Kidney (tissue), 14 donors: Measurements from ENCODE around the gene COL15A1. TPM values are rescaled to one million over a fixed set of nuclear protein-coding genes. Genes with fewer than 3 reads are reported as not detected.

Source experiments
- DNase-seq, 5 donors: peaks; one replicate each; pipeline ENCODE4 v3.0.0-alpha.2; 2013 to 2020
- FAIRE-seq: peaks from 2 replicates; lab custom pipeline; 2012; peaks lifted over from hg19 to GRCh38; lab: Jason Lieb, UNC
- H3K27ac ChIP-seq, 2 donors: one replicate each; pipeline ENCODE4 v1.7.0; 2013; ENCODE audit warnings: low read depth in 2 of 2, low read length in 2 of 2, inconsistent platforms in 1 of 2
- H3K27me3 ChIP-seq: one replicate; pipeline ENCODE4 v1.7.1; 2013; ENCODE audit warnings: low read length, inconsistent platforms; ENCODE audit not compliant: control insufficient read depth, insufficient read depth
- H3K36me3 ChIP-seq, 3 donors: one replicate each; pipeline versions ENCODE4 v1.7.0 to v1.7.1; 2013; ENCODE audit warnings: low read length in 3 of 3, control low read depth in 1 of 3, inconsistent platforms in 1 of 3; ENCODE audit not compliant: insufficient read depth in 3 of 3, control insufficient read depth in 2 of 3
- H3K4me1 ChIP-seq, 3 donors: one replicate each; pipeline versions ENCODE4 v1.7.0 to v1.7.1; 2013; ENCODE audit warnings: low read length in 3 of 3, inconsistent platforms in 1 of 3, low read depth in 1 of 3; ENCODE audit not compliant: control insufficient read depth in 2 of 3, insufficient read depth in 2 of 3
- H3K4me3 ChIP-seq, 3 donors: one replicate each; pipeline versions ENCODE4 v1.7.0 to v1.8.1; 2013; ENCODE audit warnings: low read length in 3 of 3, control low read depth in 1 of 3, inconsistent platforms in 1 of 3
- H3K9ac ChIP-seq, 3 donors: one replicate each; pipeline versions ENCODE4 v1.7.0 to v1.7.1; 2013; ENCODE audit warnings: low read length in 3 of 3, control low read depth in 1 of 3, inconsistent platforms in 1 of 3
- H3K9me3 ChIP-seq, 3 donors: one replicate each; pipeline versions ENCODE4 v1.7.0 to v1.7.1; 2013; ENCODE audit warnings: low read length in 3 of 3, control low read depth in 1 of 3, inconsistent platforms in 1 of 3; ENCODE audit not compliant: control insufficient read depth in 2 of 3, insufficient read depth in 1 of 3
- CTCF ChIP-seq: IDR thresholded peaks from 3 replicates; pipeline ENCODE4 v1.5.1; 2012; ENCODE audit warnings: mild to moderate bottlenecking, moderate library complexity, borderline replicate concordance; ENCODE audit not compliant: insufficient read depth; ENCODE audit errors: extremely low read depth
- intact Hi-C: fragments of 100-400 bp; cut with DNase I; formaldehyde crosslinking; loops from one replicate; pipeline ENCODE4 v1.11.1; 2022
- polyA plus RNA-seq: library from polyadenylated mRNA; stranded (reverse); fragments of 350-450 nt; fragmentation: Illumina TruSeq; extraction: RNeasy Lipid Tissue Mini Kit (QIAGEN cat#74804); gene quantifications from one replicate; pipeline ENCODE4 v1.2.3, GENCODE V29; 2014; ENCODE audit warnings: low read depth, low replicate concordance; ENCODE audit not compliant: insufficient read depth
- total RNA-seq: library from RNA; stranded (reverse); fragmentation: NEBNext Ultra II Directional; extraction: Animal tissue kit (Norgen Biotek cat#: 25700); gene quantifications from one replicate; pipeline ENCODE4 v1.2.1, GENCODE V29; 2021
- donor health status: control.
- donor health status: control.
- donor health status: control.
- donor health status: control.
- donor health status: control.
- donor health status: DM: yes; HTN: yes; CAD: no.
- donor health status: Normal renal cell carcinoma (clear cell type).

The COL15A1 gene
- total and polyA plus RNA-seq, 2 donors from 2014 or later = 4.7 to 42.0 TPM

GRCh38 chr9:98896632-98897031 is 47.1 kb upstream of the COL15A1 start:
- Histone ChIP-seq H3K36me3 (no peaks in the 10 kb centered on the region), H3K4me1 (peaks cover 0 to 2% (median 0%) of the 10 kb centered on the region in 3 donors), H3K9ac (no peak overlapping the region), H3K27ac (no peak overlapping the region), H3K9me3 (no peaks in the 10 kb centered on the region), H3K4me3 (no peak overlapping the region), H3K27me3 (no peaks in the 10 kb centered on the region)
- FAIRE-seq (no peak), DNase-seq (no peak)
- intact Hi-C loops = no loop called here
- TF ChIP-seq CTCF = no peak

GRCh38 chr9:98897745-98898144 is 46.0 kb upstream of the COL15A1 start:
- Histone ChIP-seq H3K9ac (no peak overlapping the region), H3K36me3 (no peaks in the 10 kb centered on the region), H3K4me1 (peaks cover 0 to 2% (median 0%) of the 10 kb centered on the region in 3 donors), H3K9me3 (no peaks in the 10 kb centered on the region), H3K4me3 (no peak overlapping the region), H3K27ac (no peak overlapping the region), H3K27me3 (no peaks in the 10 kb centered on the region)
- FAIRE-seq = no peak
- no peak for DNase-seq
- intact Hi-C loops = no loop called here
- no peak for TF ChIP-seq CTCF

- DNase-seq (peak in 3 of 5 donors; percentile 28 to 85 (median 53)), FAIRE-seq (no peak)
- H3K27ac ChIP-seq = no peak overlapping the region
- no peaks in the 10 kb centered on the region for H3K9me3 ChIP-seq
- H3K4me3 ChIP-seq = no peak overlapping the region
- no peak overlapping the region for H3K9ac ChIP-seq
- H3K27me3 ChIP-seq = no peaks in the 10 kb centered on the region
- H3K4me1 ChIP-seq = peaks cover 0 to 2% (median 0%) of the 10 kb centered on the region in 3 donors
- no peaks in the 10 kb centered on the region for H3K36me3 ChIP-seq
- TF ChIP-seq CTCF = no peak
- intact Hi-C loops = no loop called here
Measured at GRCh38 chr9:98899408-98900056, 44.2 kb upstream of the COL15A1 start.
